22Rv1 (cell line): ENCODE measurements around the gene BLOC1S5.

Experiments
- H3K27ac ChIP-seq: fragments of 450-650 bp; 2 replicates; pipeline ENCODE4 v1.5.1; 2017
- CTCF ChIP-seq: fragments of 450-650 bp; IDR thresholded peaks from 2 replicates; pipeline ENCODE4 v1.5.1; 2017; ENCODE audit warnings: mild to moderate bottlenecking
- ZFX ChIP-seq: fragments of 450-650 bp; IDR thresholded peaks from 2 replicates; pipeline ENCODE4 v1.6.1; 2017; ENCODE audit warnings: antibody characterized with exemption, borderline replicate concordance

BLOC1S5 gene, protein sequence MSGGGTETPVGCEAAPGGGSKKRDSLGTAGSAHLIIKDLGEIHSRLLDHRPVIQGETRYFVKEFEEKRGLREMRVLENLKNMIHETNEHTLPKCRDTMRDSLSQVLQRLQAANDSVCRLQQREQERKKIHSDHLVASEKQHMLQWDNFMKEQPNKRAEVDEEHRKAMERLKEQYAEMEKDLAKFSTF

DNA sequence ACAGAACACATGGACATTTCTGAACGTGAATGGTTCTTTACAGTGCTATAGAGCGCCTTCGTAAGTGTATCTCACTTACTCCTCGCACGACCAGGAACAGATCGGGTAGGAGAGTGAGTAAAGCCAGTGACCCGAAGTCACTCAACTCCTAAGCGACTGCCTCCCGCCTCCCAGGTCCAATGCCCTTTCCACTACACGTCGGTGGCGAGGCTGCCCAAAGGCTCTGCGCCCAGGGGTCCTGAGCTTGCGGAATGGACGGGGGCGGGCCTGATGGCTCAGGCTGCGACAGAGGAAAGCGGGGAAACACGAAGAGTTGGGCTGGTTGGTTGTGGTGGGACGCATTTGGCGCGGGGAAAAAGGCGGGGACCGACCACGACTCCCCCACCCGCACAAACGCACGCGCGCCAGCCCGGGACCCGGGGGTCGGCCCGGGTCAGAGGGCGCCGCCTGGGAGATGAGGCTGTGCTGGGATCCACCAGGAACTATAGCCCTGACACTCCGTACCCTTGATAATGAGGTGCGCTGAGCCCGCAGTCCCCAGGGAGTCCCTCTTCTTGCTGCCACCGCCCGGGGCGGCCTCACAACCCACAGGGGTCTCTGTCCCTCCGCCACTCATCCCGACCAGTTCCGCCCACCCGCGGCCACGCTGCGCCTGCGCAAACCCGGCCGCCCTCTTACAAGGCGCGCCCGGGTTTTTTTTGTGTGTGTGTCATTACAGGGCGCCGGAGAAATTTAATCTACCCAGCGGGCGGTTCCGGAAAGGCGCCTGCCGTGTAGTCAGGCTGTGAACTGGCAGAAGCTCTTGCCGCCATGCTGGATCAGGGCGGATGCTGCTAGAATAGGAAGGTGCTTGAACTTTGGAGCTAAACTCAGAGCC is at the start of gene BLOC1S5:
BLOC1S5 (minus strand) TSS at position 629 of the 877 bp plus-strand sequence; CDS start at position 616, 13 bp downstream.
- H3K27ac ChIP-seq, result peak within 1 kb of the TSS; percentile 79
- 0 out of 2 replicates have a peak, but pooled peaks have one; percentile 5 for TF ChIP-seq CTCF
- no peak for TF ChIP-seq ZFX

DNA sequence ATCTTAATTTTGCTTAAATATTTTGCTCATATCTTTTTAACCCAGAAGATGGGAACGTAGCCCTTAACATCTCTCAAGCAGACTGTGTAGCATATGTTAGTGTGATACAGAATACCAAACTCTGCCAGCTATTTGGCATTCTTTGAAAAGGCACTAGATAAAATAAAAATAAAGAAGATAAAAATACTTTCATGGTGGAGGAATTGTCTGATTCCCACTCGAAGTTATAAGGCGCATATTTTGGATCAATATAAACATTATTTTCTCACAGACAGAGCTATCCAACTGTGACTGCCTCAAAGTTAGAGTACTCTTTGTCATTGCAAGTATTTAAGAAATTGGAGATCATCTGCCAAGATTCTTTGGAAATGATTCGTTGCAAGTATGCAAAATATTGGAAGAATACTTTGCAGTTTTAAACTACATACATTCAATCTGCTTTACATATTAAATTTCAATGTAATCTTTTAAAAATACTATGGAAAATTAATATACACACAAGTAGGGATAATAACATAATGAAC is 49.0 kb upstream of the BLOC1S5 start:
- no peak overlapping the region for H3K27ac ChIP-seq
- TF ChIP-seq ZFX, result no peak
- TF ChIP-seq CTCF, result no peak

GRCh38 chr6:8110725-8111124 is 46.5 kb upstream of the BLOC1S5 start:
- no peak overlapping the region for H3K27ac ChIP-seq
- TF ChIP-seq CTCF (no peak), ZFX (no peak)

DNA sequence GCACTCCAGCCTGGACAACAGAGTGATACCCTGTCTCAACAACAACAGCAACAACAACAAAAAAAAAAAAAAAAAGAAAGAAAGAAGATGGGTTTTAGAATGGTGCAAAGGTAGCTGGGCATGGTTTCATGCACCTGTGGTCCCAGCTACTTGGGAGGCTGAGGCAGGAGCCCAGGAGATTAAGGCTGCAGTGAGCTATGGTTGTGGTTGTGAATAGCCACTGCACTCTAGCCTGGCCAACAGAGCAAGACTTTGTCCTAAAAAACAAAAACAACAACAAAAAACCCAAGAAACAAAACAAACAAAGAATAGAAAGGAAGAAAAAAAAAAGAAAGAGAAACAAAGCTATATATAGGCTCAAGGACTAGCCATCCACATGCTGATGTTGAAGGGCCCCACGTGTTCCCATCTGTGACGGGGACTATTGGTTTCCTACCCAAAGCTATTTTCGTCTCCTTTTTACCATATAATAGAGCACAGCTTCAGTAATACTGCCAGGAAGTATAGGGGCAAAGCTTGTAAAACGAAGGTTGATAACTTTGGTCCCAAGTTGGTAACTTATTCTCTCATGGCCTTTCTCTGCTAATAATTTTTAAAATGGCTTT is 46.0 kb upstream of the BLOC1S5 start:
- TF ChIP-seq ZFX (no peak), CTCF (no peak)

DNA sequence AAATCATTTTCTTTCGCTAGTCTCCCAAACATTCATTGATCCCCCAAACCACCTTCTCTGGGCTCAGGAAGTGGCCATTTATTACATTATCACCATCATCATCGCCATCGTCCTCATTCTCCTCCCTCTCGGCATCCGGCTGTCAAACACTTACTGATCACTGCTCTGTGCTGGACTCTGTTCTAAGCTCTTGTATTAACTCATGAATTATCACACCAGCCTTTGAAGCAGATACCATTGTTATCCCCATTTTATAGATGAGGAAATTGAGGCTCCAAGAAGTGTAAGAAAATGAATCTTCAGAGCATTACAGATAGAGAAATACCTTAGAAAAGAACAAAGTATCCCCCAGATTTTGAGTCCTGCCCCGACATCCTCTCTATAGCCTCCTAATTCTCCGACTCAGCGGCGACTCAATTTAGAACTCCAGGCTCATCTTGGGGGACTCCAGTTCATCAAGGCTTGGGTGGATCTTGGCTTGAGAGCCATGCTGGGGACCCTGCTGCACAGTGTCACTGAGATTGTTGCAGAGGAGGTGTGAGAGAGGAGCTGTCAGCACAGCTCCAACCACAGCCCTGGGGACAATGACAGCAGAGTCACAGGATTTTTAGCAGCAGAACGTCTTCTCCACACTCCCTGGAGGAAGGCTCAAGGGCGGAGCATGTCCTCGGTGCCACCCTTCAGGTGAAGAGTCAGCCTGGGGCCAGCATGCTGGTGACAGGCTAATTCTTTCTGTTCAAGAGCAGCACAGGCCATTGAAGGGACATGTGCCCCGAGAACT is 44.8 kb upstream of the BLOC1S5 start:
- H3K27ac ChIP-seq, result no peak overlapping the region
- no peak for TF ChIP-seq CTCF
- no peak for TF ChIP-seq ZFX

More for the DNA sequence above, 46.0 kb upstream of the BLOC1S5 start:
- no peak overlapping the region for H3K27ac ChIP-seq

DNA sequence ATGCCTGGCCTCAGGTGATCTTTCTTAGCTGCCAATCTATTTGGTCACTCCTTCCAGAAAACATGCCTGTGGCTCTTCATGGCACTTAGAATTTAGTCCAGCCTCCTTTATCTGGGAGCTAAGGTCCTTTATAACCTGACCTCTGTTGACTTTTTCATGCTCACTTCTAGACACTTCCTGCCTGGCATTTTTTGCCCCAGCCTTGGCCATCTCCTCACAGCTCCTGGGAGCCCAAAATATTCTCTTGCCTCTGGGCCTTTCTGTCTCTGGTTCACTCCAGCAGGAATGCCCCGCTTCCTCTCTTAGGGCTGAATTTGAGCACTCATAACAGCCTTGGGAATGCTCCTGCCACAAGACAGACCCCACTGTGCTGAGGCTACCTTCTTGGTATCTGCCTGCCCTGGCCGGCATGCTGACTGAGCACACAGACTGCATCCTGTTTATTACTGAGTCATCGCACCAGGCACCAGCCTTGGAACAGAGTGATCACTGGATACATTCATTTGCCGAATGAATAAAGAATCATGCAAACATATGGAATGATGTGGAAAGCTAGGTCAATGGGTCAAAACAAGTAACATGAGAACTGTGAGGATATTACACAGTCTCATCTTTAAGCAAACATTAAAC is 44.0 kb upstream of the BLOC1S5 start:
- no peak overlapping the region for H3K27ac ChIP-seq
- TF ChIP-seq ZFX, result no peak
- no peak for TF ChIP-seq CTCF
